T-helper 2 cell treated with Interferon-gamma antibody and Interleukin-4, amounts not matched to agents 5 μg/mL and 100 μg/mL, for 36 hours (primary cell): ENCODE results near the gene RGL1.

Experiments used
- DNase-seq: peaks from one replicate; pipeline ENCODE4 v3.0.0; 2021; ENCODE audit warnings: low spot score
- H3K27ac Mint-ChIP-seq: one replicate; pipeline ENCODE4 v1.8.0; 2021; ENCODE audit warnings: mild to moderate bottlenecking, mixed read lengths
- H3K27me3 Mint-ChIP-seq: one replicate; pipeline ENCODE4 v1.8.0; 2021; ENCODE audit warnings: low read depth, mixed read lengths
- H3K36me3 Mint-ChIP-seq: one replicate; pipeline ENCODE4 v1.8.0; 2021; ENCODE audit warnings: low read depth, mixed read lengths
- H3K4me1 Mint-ChIP-seq: one replicate; pipeline ENCODE4 v1.8.0; 2021; ENCODE audit warnings: low read depth, mixed read lengths
- H3K4me3 Mint-ChIP-seq: one replicate; pipeline ENCODE4 v1.8.0; 2022; ENCODE audit warnings: mild to moderate bottlenecking, moderate library complexity, mixed read lengths
- H3K9me3 Mint-ChIP-seq: one replicate; pipeline ENCODE4 v1.8.0; 2021; ENCODE audit warnings: mixed read lengths

The RGL1 gene

DNA sequence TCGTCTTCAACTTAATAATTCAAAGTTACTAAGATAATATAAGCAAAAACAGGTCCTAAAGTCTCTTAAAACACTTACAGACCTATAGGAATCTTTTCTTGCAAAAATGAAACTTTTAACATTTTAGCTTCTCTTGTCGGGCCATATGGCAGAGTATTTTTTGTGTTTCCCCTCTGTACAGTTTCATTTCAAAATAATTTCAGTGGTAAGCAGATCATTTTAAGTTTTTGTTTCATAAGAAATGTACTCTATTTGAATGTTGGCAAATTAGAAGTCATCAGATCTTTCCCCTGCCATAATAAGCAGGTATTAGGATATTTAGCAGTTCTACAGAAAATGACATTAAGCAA, 37.9 kb downstream of the RGL1 start:
- H3K36me3 Mint-ChIP-seq = peaks cover 2% of the 10 kb centered on the region
- no peaks in the 10 kb centered on the region for H3K9me3 Mint-ChIP-seq
- peak overlapping the region; percentile 91 for H3K27ac Mint-ChIP-seq
- DNase-seq = no peak
- peaks cover 29% of the 10 kb centered on the region for H3K4me1 Mint-ChIP-seq
- no peaks in the 10 kb centered on the region for H3K27me3 Mint-ChIP-seq
- peak overlapping the region; percentile 76 for H3K4me3 Mint-ChIP-seq

DNA sequence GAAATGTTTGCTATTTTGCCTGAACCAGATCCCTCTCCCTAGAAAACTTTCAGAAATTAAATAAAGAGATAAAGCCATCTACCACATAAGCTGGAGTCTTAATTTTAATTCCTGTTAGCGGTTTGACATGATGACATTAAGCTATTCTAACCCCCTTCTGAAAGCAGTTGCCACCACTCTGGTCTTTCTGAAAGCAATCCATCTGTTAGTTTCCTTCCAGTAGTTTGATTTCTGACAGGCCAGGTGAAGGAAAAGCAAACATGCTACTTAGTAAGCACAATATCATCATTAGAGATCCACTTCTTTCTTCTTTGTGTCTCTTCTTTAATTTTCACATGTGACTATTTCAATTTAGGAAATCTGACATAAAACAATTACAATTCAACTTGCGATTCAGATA, 39.9 kb downstream of the RGL1 start:
- H3K4me3 Mint-ChIP-seq = peak overlapping the region; percentile 1
- no peaks in the 10 kb centered on the region for H3K9me3 Mint-ChIP-seq
- no peak overlapping the region for H3K27ac Mint-ChIP-seq
- peaks cover 29% of the 10 kb centered on the region for H3K4me1 Mint-ChIP-seq
- no peaks in the 10 kb centered on the region for H3K27me3 Mint-ChIP-seq
- DNase-seq = no peak
- H3K36me3 Mint-ChIP-seq = peaks cover 2% of the 10 kb centered on the region

DNA sequence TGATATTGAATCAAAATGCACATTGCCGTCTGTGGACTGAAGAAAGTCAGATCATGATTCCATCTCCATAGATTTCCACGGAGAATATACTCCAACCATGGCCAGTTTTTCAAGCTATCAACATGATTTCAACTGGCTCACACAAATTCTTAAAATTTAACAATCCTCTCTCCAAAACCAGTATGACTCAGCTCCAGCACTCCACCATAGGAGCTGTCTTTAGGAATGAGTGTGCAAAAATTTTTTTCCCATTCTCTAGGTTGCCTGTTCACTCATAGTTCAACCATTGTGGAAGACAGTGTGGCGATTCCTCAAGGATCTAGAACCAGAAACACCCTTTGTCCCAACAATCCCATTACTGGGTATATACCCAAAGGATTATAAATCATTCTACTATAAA, 40.8 kb downstream of the RGL1 start:
- Mint-ChIP-seq H3K27me3 (no peaks in the 10 kb centered on the region), H3K4me3 (no peak overlapping the region), H3K9me3 (no peaks in the 10 kb centered on the region), H3K4me1 (peaks cover 29% of the 10 kb centered on the region), H3K27ac (no peak overlapping the region), H3K36me3 (no peaks in the 10 kb centered on the region)
- DNase-seq = no peak

DNA sequence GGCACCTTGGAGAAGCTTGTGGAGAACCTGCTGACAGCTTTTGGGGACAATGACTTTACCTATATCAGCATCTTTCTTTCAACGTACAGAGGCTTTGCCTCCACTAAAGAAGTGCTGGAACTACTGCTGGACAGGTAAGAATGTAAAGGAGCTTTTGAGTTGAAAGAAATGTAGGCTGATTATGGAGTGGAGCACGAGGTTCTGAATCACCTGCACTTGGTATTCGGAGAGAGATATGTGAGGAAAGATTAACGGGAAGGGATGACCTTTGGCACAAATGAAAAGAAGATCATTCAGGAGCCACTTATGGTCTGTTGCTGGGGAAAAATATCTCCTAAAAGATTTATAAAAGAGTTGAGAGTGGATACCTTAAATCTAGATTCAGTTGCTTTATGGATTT, 42.7 kb downstream of the RGL1 start:
- Mint-ChIP-seq H3K27me3 (no peaks in the 10 kb centered on the region), H3K9me3 (no peaks in the 10 kb centered on the region), H3K4me1 (peaks cover 15% of the 10 kb centered on the region), H3K36me3 (no peaks in the 10 kb centered on the region), H3K27ac (no peak overlapping the region), H3K4me3 (no peak overlapping the region)
- DNase-seq = no peak

DNA sequence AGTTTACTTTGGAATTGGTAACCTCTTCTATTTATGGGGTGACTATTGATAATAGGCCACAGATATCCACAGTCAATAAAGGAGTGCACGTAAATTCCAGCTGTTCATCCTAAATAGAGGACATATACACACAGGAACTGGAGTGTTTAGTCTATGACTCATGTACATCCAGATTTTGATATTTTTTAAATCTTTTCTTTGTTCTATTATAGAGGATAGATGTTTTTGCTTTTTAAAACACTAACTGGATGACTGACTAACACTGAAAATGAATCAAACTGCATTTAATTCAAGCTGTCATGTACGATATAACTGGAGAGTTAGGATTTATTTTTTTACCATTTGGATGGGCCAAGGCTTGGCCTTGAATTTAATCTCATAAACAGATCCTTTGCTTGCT, 45.9 kb downstream of the RGL1 start:
- Mint-ChIP-seq H3K4me1 (no peaks in the 10 kb centered on the region), H3K4me3 (no peak overlapping the region), H3K36me3 (no peaks in the 10 kb centered on the region), H3K27me3 (no peaks in the 10 kb centered on the region), H3K9me3 (no peaks in the 10 kb centered on the region), H3K27ac (no peak overlapping the region)
- DNase-seq = no peak

DNA sequence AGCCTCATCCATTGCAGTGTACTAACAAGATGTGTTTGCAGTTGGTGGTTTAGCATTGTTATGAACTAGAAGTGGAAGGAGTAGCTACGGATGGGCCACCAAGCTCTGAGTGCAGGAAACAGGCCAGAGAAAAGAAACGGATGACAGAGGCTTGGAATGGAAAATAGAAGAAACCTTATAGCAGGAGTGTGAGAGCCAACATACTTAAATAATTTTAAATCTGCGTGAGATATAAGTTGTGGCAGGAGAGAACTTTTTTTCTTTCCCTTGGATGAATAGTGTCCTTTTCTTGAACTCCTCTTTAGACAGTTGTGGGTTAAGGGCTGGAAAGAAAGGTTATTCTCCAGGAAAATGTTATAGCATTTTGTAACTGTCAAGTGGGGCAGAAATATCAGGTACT, 54.2 kb downstream of the RGL1 start:
- Mint-ChIP-seq H3K27ac (no peak overlapping the region), H3K4me3 (no peak overlapping the region), H3K4me1 (no peaks in the 10 kb centered on the region), H3K36me3 (no peaks in the 10 kb centered on the region), H3K27me3 (no peaks in the 10 kb centered on the region), H3K9me3 (no peaks in the 10 kb centered on the region)
- DNase-seq = no peak

DNA sequence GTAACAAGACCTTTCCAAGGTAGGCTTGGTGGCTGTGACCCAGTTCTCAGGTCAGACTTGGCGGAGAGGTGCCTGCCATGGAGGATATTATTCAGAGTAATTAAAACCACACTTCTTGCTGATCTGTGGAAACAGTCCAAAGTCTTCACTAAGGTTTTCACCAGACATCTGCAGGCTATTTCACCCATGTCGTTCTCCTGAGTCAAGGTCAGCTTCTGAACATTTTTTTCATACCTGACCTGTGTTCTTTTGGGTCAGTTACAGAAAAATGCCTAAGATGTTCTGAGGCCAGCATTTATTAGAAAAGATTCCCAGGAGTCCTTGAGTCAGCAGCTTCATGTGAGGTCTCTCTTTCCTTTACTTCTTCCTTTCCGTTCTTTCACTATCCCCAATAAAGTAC, 54.9 kb downstream of the RGL1 start:
- no peak overlapping the region for H3K27ac Mint-ChIP-seq
- no peaks in the 10 kb centered on the region for H3K27me3 Mint-ChIP-seq
- no peak overlapping the region for H3K4me3 Mint-ChIP-seq
- no peaks in the 10 kb centered on the region for H3K36me3 Mint-ChIP-seq
- no peaks in the 10 kb centered on the region for H3K9me3 Mint-ChIP-seq
- no peaks in the 10 kb centered on the region for H3K4me1 Mint-ChIP-seq
- DNase-seq = no peak

DNA sequence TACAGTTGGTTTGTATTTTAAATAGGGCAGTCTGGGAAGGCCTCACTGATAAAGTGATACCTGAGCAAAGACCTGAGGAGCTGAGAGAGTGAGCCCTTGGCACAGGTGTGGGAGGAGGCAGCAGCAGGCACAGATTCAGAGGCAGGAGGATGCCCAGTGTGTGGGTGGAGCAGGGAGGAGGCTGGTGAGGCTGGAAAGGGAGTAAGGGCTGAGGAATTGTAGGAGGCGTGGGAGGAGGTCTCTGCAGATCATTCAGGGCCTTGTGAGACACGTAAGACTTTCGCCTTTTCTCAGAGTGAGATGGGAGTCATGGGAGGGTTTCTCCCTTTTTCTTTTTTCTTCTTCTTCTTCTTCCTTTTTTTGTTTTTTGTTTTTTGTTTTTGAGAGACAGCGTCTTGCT, 58.0 kb downstream of the RGL1 start:
- DNase-seq = no peak
- no peak overlapping the region for H3K4me3 Mint-ChIP-seq
- no peaks in the 10 kb centered on the region for H3K36me3 Mint-ChIP-seq
- no peak overlapping the region for H3K27ac Mint-ChIP-seq
- H3K27me3 Mint-ChIP-seq = no peaks in the 10 kb centered on the region
- H3K9me3 Mint-ChIP-seq = no peaks in the 10 kb centered on the region
- no peaks in the 10 kb centered on the region for H3K4me1 Mint-ChIP-seq

DNA sequence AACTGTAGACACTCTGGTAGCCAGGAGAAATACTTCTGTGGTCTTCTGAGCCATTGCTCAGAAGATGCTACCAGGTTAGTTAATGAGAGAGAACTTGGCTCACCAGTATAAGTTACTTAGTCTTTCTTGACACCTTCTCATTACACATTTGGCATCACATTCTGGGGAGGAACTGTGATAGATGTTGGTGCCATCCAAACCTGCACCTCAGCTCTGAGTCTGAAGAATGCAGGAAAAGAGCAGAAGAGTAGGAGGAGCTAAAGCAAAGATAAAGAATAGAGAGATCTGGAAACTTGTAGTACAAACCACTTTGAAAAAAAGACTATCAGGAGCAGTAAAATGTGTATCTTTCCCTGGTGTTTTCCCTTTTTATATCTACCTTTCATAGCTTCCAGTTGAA, 58.9 kb downstream of the RGL1 start:
- Mint-ChIP-seq H3K27ac (no peak overlapping the region), H3K27me3 (no peaks in the 10 kb centered on the region), H3K36me3 (no peaks in the 10 kb centered on the region), H3K9me3 (no peaks in the 10 kb centered on the region), H3K4me1 (no peaks in the 10 kb centered on the region), H3K4me3 (no peak overlapping the region)
- no peak for DNase-seq

DNA sequence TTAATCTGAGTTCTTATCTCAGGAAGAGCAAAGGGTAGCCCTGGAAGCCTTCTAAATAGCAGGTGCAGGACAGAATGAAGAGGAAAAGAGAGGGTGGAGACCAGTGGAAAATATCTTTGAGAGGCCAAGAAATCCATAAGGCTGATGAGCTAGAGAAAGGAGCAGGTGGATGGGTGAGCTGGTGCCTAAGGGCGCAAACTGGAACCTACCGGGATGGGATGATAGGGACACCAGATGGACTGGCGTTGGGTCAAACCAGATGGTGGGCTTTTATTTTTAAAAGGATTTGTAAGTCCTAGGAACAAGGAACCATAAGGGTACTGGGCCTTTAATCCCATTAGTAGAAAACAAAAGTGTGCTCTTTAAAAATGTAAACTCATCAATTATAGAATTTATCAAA, 59.7 kb downstream of the RGL1 start:
- no peaks in the 10 kb centered on the region for H3K27me3 Mint-ChIP-seq
- DNase-seq = no peak
- H3K4me1 Mint-ChIP-seq = no peaks in the 10 kb centered on the region
- H3K36me3 Mint-ChIP-seq = no peaks in the 10 kb centered on the region
- H3K4me3 Mint-ChIP-seq = no peak overlapping the region
- no peak overlapping the region for H3K27ac Mint-ChIP-seq
- H3K9me3 Mint-ChIP-seq = no peaks in the 10 kb centered on the region

DNA sequence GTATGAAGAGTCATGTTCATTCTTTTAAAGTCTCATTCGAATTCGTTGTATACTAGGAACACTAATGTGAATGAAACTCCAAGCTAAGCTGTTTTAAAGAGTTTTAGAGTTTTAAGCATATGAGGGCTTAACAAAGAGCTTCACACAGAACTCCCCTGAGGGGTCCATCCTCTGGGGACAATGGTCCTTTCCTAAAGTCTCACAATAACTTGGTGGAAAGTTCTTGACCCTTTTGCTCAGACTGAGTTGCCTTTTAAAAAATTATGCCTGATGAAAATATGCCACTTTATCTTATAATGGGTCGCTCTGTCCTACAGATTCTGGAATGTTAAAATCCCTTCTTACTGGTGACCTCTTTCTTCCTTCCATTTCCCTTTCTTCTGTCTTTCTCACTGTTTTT, 64.3 kb downstream of the RGL1 start:
- Mint-ChIP-seq H3K27ac (no peak overlapping the region), H3K9me3 (no peaks in the 10 kb centered on the region), H3K4me1 (peaks cover 8% of the 10 kb centered on the region), H3K4me3 (no peak overlapping the region), H3K27me3 (no peaks in the 10 kb centered on the region), H3K36me3 (no peaks in the 10 kb centered on the region)
- no peak for DNase-seq

DNA sequence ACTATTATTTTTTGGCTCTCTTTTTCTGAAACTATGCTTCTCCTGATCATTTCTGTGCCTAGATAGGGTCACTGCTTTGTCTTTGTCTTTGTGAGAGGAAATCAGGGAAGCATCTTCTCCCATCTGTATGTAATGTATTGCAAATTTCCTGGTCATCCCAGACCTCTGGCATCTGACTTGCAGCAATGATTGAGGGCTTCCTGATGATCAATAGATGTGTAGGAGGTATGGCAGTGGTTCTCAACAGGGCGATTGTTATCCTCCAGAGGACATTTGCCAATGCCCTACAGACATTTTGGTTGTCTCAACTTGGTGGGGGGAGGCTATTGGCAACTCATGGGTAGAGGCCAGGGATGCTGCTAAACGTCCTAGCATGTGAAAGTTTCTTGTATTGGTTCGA, 64.7 kb downstream of the RGL1 start:
- Mint-ChIP-seq H3K27ac (peak overlapping the region; percentile 1), H3K4me1 (peaks cover 13% of the 10 kb centered on the region), H3K9me3 (no peaks in the 10 kb centered on the region), H3K27me3 (no peaks in the 10 kb centered on the region), H3K36me3 (peaks cover 3% of the 10 kb centered on the region), H3K4me3 (no peak overlapping the region)
- DNase-seq = no peak

DNA sequence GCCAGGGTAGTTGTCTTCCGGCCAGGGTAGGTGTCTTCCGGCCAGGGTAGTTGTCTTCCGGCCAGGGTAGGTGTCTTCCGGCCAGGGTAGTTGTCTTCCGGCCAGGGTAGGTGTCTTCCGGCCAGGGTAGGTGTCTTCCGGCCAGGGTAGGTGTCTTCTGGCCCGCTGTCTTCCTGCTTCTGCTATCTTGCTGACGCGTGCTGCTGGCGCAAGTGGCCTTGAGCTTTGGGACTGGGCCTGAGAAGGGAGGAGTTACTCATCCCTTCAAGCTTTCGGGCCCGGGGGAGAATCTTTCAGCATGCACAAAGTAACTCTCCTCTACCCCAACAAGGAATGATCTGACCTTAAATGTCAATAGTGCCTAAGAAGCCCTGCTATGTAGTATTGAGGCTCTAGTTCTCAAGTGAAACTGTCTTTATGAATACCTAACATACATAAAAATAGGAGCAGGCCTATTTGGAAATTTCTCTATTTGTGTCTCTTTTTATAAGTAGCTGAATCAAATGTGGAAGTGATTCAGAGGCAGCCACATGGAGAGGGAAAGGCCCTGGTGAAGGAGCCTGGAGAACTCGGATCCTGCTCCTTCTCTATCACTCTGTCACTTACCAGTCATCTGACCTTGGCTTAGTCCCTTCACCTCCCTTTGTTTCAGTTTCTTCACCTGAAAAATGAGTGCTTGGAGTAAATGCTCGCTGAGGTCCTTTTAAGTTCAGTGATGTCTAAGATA, 65.6 kb downstream of the RGL1 start:
- peaks cover 3% of the 10 kb centered on the region for H3K36me3 Mint-ChIP-seq
- peak overlapping the region; percentile 29 for H3K27ac Mint-ChIP-seq
- H3K27me3 Mint-ChIP-seq = no peaks in the 10 kb centered on the region
- peaks cover 13% of the 10 kb centered on the region for H3K4me1 Mint-ChIP-seq
- DNase-seq = no peak
- no peak overlapping the region for H3K4me3 Mint-ChIP-seq
- H3K9me3 Mint-ChIP-seq = no peaks in the 10 kb centered on the region

DNA sequence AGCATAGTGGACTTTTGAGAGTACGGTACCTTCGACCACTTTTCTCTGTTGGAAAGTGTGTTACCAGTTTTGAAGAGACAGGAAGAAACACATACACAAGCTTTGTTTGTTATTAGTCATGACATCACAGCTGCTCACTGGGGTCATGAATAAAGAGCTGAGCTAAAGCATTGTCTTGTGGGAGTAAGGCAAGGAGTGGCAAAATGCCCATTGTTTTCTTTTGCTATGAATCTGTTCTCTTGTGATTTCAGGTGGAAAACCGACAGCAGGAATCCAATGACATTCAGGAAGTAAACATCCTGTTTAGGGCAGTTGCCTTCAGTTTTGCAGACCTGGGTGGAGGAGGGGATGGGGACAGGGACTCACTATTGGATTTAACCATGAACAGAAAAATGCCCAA, 66.2 kb downstream of the RGL1 start:
- H3K27ac Mint-ChIP-seq = no peak overlapping the region
- H3K36me3 Mint-ChIP-seq = peaks cover 3% of the 10 kb centered on the region
- H3K27me3 Mint-ChIP-seq = no peaks in the 10 kb centered on the region
- no peak for DNase-seq
- no peaks in the 10 kb centered on the region for H3K9me3 Mint-ChIP-seq
- no peak overlapping the region for H3K4me3 Mint-ChIP-seq
- H3K4me1 Mint-ChIP-seq = peaks cover 13% of the 10 kb centered on the region

DNA sequence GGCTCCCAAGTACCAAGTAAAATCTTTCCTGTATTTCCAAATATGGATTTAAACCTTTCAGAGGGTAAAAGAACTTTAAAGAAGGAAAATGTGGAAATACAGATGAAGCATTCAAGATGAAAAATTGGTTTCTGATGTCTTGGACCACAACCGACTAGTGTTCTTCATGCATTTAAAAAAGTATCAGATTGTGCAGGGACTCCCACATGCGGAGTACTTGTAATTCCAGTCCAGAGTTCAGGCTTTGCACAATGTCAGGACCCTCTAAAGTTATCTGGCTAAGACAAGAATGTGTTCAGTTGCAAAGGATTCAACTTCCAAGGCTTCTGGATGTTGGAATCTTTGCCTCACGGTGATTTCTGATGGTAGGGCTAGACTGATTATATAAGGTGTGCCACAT, 66.7 kb downstream of the RGL1 start:
- DNase-seq = no peak
- Mint-ChIP-seq H3K9me3 (no peaks in the 10 kb centered on the region), H3K27me3 (no peaks in the 10 kb centered on the region), H3K27ac (no peak overlapping the region), H3K4me1 (peaks cover 13% of the 10 kb centered on the region), H3K4me3 (no peak overlapping the region), H3K36me3 (peaks cover 3% of the 10 kb centered on the region)
